Measurements from ENCODE around the gene CPXM1.
"Not testable (repeated sequence)": the region's sequence is repeated elsewhere in the genome, so short reads cannot be mapped to it uniquely, and the experiment has no call there.

CPXM1 gene

GRCh38 chr20:2820896-2821869, 20.8 kb upstream of the CPXM1 start:
- no peak for DNase-seq (ENCODE audit: low read depth)

GRCh38 chr20:2820084-2820895, 19.9 kb upstream of the CPXM1 start:
- DNase-seq (ENCODE audit: low read depth), result no peak

GRCh38 chr20:2817891-2818595, 17.6 kb upstream of the CPXM1 start:
- no peak for DNase-seq (ENCODE audit: low read depth)

DNA sequence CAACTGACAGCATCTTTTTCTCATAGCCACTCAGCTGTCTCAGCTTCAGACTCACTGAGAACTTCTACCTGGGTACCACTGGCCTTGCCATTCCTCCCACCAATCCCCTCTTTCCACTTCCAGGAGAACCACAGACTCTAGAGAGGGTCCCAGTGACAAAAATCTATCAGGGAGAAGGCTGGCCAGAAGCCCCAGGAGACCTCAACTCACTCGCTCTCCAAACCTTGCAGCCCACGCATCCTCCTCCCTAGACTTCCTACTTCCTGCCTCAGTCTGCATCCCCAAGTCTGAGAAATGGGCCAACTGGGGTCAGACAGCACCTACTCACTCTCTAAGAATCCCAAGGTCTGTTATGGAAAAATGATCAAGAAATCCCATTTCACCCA, 16.9 kb upstream of the CPXM1 start:
- DNase-seq (ENCODE audit: low read depth), result no peak

DNA sequence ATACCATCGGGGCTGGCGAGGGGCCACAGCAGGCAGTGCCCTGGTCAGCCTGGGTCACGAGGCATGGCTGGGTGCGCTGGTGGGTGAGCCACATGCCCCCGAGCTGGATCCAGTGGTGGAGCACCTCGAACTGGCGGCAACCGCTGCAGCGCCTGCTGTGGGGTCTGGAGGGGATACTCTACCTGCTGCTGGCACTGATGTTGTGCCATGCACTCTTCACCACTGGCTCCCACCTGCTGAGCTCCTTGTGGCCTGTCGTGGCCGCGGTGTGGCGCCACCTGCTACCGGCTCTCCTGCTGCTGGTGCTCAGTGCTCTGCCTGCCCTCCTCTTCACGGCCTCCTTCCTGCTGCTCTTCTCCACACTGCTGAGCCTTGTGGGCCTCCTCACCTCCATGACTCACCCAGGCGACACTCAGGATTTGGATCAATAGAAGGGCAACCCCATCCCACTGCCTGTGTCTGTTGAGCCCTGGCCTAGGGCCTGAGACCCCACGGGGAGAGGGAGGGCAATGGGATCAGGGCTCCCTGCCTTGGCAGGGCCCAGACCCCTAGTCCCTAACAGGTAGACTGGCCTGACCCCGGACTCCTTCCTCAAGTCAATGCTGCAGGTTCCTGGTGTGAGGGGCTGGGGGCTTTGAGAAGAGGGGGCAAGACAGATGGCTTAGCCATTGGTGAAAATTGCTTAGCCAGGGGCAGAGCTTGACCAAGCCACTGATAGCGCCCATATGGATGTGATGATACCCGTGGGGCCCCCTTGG, 16.3 kb upstream of the CPXM1 start:
- DNase-seq (ENCODE audit: low read depth), result no peak

DNA sequence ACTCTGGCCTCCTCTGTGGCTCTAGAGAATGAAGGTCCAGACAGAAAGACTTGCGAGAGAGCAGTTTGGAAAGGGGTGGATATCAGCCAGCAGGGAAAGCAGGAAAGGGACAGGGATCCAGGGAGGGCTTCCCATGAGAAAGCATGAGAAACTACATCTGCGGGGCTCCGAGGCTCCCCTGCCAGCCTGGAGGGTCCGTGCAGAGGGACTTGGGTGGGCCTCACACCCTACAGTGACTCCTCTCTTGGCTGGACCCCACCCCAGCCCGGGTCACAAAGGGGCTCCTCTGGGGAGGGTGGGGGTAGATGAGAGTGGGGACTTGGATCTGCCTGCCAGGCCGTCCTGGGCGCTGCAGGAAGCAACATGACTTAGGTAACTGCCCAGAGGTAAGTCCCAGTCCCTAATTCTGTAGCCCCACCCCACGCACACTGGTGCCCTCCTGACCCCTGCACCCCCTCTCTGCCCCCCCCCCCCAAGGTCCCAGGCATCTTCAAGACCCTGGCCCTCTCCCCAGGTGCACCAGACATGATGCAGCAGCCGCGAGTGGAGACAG, 15.7 kb upstream of the CPXM1 start, which contains the start of gene TMEM239:
TSS of gene TMEM239 (plus strand) at position 335 of the 553 bp plus-strand sequence. CDS start at position 526, 191 bp downstream.
- DNase-seq (ENCODE audit: low read depth), result no peak

DNA sequence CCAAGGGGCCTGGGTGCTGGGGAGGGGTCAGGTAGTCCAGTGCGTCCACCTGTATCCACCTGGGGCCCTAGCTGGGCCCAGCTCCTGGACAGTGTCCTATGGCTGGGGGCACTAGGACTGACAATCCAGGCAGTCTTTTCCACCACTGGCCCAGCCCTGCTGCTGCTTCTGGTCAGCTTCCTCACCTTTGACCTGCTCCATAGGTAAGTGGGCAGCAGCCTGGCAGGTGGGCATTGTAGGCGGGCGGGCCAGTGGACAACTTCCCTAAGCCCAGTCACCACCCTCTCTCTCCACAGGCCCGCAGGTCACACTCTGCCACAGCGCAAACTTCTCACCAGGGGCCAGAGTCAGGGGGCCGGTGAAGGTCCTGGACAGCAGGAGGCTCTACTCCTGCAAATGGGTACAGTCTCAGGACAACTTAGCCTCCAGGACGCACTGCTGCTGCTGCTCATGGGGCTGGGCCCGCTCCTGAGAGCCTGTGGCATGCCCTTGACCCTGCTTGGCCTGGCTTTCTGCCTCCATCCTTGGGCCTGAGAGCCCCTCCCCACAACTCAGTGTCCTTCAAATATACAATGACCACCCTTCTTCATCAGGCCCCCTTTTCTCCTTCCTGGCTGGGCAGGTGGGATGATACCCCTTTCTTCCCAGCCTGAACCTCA, 14.9 kb upstream of the CPXM1 start:
- DNase-seq (ENCODE audit: low read depth), result no peak

- no peak for DNase-seq (ENCODE audit: low read depth)
These were observed 14.2 kb upstream of the CPXM1 start, which contains the start of gene C20orf141 for GRCh38 chr20:2814587-2815051. C20orf141 (plus strand) TSS chr20:2814987; CDS start chr20:2815185, 198 bp downstream.

GRCh38 chr20:2814076-2814475, 13.6 kb upstream of the CPXM1 start:
- no peak for DNase-seq (ENCODE audit: low read depth)

- no peak for DNase-seq (ENCODE audit: low read depth)
These were observed 11.8 kb upstream of the CPXM1 start for GRCh38 chr20:2812189-2812588.

DNA sequence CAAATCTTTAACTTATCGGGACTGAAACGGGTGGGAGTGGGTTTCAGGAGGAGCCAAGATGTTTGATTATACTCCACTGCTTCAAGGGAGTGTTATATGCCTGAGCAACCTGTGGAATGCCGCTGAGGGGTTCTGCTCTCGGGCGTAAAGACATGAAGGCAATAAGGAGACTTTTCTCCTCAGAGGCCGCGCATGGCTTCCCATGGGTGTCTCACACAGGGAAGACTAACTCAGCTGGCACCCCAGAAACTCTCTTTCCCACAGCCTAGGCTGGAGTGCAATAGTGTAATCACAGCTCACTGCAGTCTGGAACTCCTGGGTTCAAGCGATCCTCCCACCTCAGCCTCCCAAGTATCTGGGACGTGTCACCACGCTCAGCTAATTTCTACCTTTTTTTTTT, 9.3 kb upstream of the CPXM1 start:
- DNase-seq (ENCODE audit: low read depth), result no peak

- not testable (repeated sequence) for DNase-seq (ENCODE audit: low read depth)
These were observed 7.5 kb upstream of the CPXM1 start for GRCh38 chr20:2807929-2808328.

DNA sequence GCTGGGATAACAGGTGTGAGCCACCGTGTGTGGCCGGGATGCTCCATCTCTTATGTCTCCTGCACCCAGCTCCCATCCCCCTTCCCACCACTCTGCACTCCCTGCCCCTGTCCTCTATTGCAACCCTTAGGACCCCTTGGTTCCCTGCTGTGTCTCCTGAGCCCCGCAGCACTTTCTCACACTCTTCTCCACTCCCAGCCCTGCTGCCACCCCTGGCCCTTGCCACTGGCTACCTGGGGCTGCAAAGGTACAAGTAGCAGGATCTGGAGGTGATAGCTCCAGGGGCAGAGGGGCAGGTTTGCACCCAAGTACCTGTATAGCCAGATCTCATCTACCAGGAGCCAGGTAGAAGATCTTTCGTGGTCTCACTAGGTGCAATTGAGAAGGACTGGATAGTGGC, 6.6 kb upstream of the CPXM1 start:
- no peak for DNase-seq (ENCODE audit: low read depth)

GRCh38 chr20:2806351-2806701, 5.9 kb upstream of the CPXM1 start:
- DNase-seq (ENCODE audit: low read depth), result no peak

GRCh38 chr20:2805689-2806350, 5.4 kb upstream of the CPXM1 start:
- DNase-seq (ENCODE audit: low read depth), result no peak

DNA sequence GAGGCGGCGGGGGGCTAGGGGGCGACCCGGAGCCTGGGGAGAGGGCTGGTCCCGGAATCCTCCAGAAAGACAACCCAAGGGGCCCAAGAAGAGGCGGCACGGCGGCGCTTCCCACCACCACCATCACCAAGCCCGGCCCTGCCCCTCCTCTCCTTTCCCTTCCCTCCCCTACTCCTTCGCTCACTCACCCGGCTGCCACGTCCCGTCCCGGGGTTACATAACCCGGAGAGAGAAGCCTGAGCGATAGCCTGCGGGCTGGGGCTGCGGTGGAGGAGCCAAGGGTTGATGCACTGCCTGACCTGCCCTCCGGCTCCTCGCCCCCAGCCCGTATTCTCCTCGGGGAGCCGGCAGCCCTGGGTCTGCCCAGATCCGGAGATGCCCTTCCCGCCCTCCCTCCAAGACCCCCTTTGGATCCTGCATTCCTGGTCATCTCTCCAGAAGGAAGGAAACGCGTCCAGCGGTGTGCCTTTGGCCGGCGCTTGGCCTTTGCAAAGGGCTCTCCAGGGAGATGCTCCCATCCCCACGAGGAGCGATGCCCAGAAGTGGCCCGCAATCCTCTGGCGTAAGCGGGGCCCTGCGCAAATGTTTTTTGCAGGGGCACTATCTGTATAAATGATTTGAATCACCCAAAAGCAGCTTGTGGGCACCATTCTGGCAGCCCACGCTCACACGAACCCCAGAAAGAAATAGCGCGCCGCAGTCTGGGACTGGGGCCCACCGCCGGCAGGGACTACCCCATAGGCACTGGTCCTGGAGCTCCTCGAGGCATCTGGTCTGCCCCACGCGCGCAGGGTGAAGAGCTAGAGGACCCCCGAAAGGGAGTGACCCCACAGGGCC, 4.6 kb upstream of the CPXM1 start:
- no peak for DNase-seq (ENCODE audit: low read depth)

GRCh38 chr20:2804041-2804828, 3.8 kb upstream of the CPXM1 start:
- no peak for DNase-seq (ENCODE audit: low read depth)

GRCh38 chr20:2801286-2801728, 880 bp upstream of the CPXM1 start:
- no peak for DNase-seq (ENCODE audit: low read depth)
